Smooth muscle cell (in vitro differentiated cells): ENCODE data around the gene HNRNPAB. TPM values are rescaled to one million over a fixed set of nuclear protein-coding genes. Genes with fewer than 3 reads are reported as not detected.

Source experiments
- DNase-seq: peaks from one replicate; lab custom pipeline; 2025; ENCODE audit not compliant: unreplicated experiment; lab: John Stamatoyannopoulos, UW
- H2AFZ ChIP-seq: fragments of 200-600 bp; sonication (generic); 2 replicates; pipeline ENCODE4 v1.6.0; 2016; ENCODE audit warnings: antibody characterized with exemption, low read depth, mild to moderate bottlenecking
- H3F3A ChIP-seq: fragments of 200-600 bp; sonication (generic); 2 replicates; pipeline ENCODE4 v1.6.0; 2017; ENCODE audit warnings: antibody characterized with exemption, low read depth
- H3K27ac ChIP-seq: fragments of 200-600 bp; sonication (generic); 2 replicates; pipeline ENCODE4 v1.5.1; 2016; ENCODE audit warnings: low read depth, mild to moderate bottlenecking
- H3K27me3 ChIP-seq: fragments of 200-600 bp; sonication (generic); 2 replicates; pipeline ENCODE4 v1.6.1; 2016; ENCODE audit warnings: low read depth, mild to moderate bottlenecking
- H3K36me3 ChIP-seq: fragments of 200-600 bp; sonication (generic); 2 replicates; pipeline ENCODE4 v1.5.1; 2016; ENCODE audit warnings: low read depth
- H3K4me1 ChIP-seq: fragments of 200-600 bp; sonication (generic); 2 replicates; pipeline ENCODE4 v1.5.1; 2016; ENCODE audit warnings: low read depth
- H3K4me2 ChIP-seq: fragments of 200-600 bp; sonication (generic); 2 replicates; pipeline ENCODE4 v1.6.0; 2016; ENCODE audit warnings: mild to moderate bottlenecking
- H3K4me3 ChIP-seq: fragments of 200-600 bp; sonication (generic); 2 replicates; pipeline ENCODE4 v1.5.1; 2016; ENCODE audit warnings: mild to moderate bottlenecking
- H3K79me2 ChIP-seq: fragments of 200-600 bp; sonication (generic); 2 replicates; pipeline ENCODE4 v1.6.0; 2016; ENCODE audit warnings: low read depth, mild to moderate bottlenecking
- H3K9ac ChIP-seq: fragments of 200-600 bp; sonication (generic); 2 replicates; pipeline ENCODE4 v1.6.0; 2016; ENCODE audit warnings: low read depth
- H3K9me3 ChIP-seq: fragments of 200-600 bp; sonication (generic); replicated peaks from 2 replicates; pipeline ENCODE4 v1.5.1; 2016; ENCODE audit warnings: low read depth
- H4K20me1 ChIP-seq: fragments of 200-600 bp; sonication (generic); 2 replicates; pipeline ENCODE4 v1.6.0; 2016; ENCODE audit warnings: low read depth
- CTCF ChIP-seq: fragments of 200-600 bp; sonication (generic); IDR thresholded peaks from 2 replicates; pipeline ENCODE4 v1.5.1; 2017; ENCODE audit warnings: borderline replicate concordance, mild to moderate bottlenecking, antibody characterized with exemption; ENCODE audit not compliant: insufficient read depth, poor library complexity, severe bottlenecking
- WGBS: methylation state at CpG from one replicate; pipeline ENCODE4 v1.1.7; 2016; ENCODE audit warnings: low lambda C conversion rate; 5-methylcytosine and 5-hydroxymethylcytosine counted together
- polyA plus RNA-seq: library from polyadenylated mRNA; unstranded; fragments of >200 nt; fragmentation: Nextera tagmentation; extraction: Ambion mirVana; gene quantifications from 2 replicates; pipeline ENCODE4 v1.2.1, GENCODE V29; 2016
- total RNA-seq: library from RNA; depleted of rRNA; stranded (reverse); fragments of >200 nt; gene quantifications from 2 replicates; pipeline ENCODE4 v1.2.3, GENCODE V29; 2014

The HNRNPAB gene
- total and polyA plus RNA-seq, 2 experiments from 2014 or later = 79.3 to 170 TPM

- no peaks in the 10 kb centered on the region for H3K9me3 ChIP-seq
- H3K4me2 ChIP-seq = no peak overlapping the region
- no peak overlapping the region for H3K27ac ChIP-seq
- H2AFZ ChIP-seq = no peak overlapping the region
- H3K36me3 ChIP-seq = peaks cover 9% of the 10 kb centered on the region
- peaks cover 99% of the 10 kb centered on the region for H4K20me1 ChIP-seq
- H3K4me3 ChIP-seq = no peak overlapping the region
- TF ChIP-seq CTCF = no peak
- H3K4me1 ChIP-seq = peaks cover 5% of the 10 kb centered on the region
- H3K9ac ChIP-seq = no peak overlapping the region
- H3K79me2 ChIP-seq = peaks cover 31% of the 10 kb centered on the region
- WGBS = 91% methylated on average over 8 of the region's 8 CpGs
- DNase-seq = no peak
- H3K27me3 ChIP-seq = no peaks in the 10 kb centered on the region
- H3F3A ChIP-seq = peaks cover 45% of the 10 kb centered on the region
These were observed 7.0 kb downstream of the HNRNPAB start for GRCh38 chr5:178211095-178212048.

GRCh38 chr5:178212241-178213002 is 8.1 kb downstream of the HNRNPAB start:
- no peak for TF ChIP-seq CTCF
- Histone ChIP-seq H3K4me2 (no peak overlapping the region), H3K79me2 (peaks cover 21% of the 10 kb centered on the region), H2AFZ (no peak overlapping the region), H3K27me3 (no peaks in the 10 kb centered on the region), H3F3A (peaks cover 40% of the 10 kb centered on the region), H4K20me1 (peaks cover 97% of the 10 kb centered on the region), H3K4me3 (no peak overlapping the region), H3K4me1 (no peaks in the 10 kb centered on the region), H3K27ac (no peak overlapping the region), H3K9me3 (no peaks in the 10 kb centered on the region), H3K36me3 (peaks cover 9% of the 10 kb centered on the region), H3K9ac (no peak overlapping the region)
- DNase-seq = no peak
- WGBS = 100% methylated on average over 3 of the region's 3 CpGs

- Histone ChIP-seq H3K79me2 (peaks cover 15% of the 10 kb centered on the region), H4K20me1 (peaks cover 90% of the 10 kb centered on the region), H3K4me2 (no peak overlapping the region), H3K9me3 (no peaks in the 10 kb centered on the region), H3K4me3 (no peak overlapping the region), H2AFZ (no peak overlapping the region), H3K36me3 (peaks cover 7% of the 10 kb centered on the region), H3K4me1 (no peaks in the 10 kb centered on the region), H3F3A (peaks cover 38% of the 10 kb centered on the region), H3K9ac (no peak overlapping the region), H3K27ac (no peak overlapping the region), H3K27me3 (no peaks in the 10 kb centered on the region)
- no peak for TF ChIP-seq CTCF
- 72% methylated on average over 4 of the region's 4 CpGs for WGBS
- no peak for DNase-seq
These were observed 8.7 kb downstream of the HNRNPAB start for GRCh38 chr5:178213003-178213461.
